ENCODE measurements around the gene MINDY4B. TPM values are rescaled to one million over a fixed set of nuclear protein-coding genes. Genes with fewer than 3 reads are reported as not detected.
A peak's percentile ranks its signal among the peaks of the same experiment; 100 is the strongest.

The MINDY4B gene
- polyA plus RNA-seq, 2 of the 4 experiments (the other 2 are of a cell fraction), result not detected

DNA sequence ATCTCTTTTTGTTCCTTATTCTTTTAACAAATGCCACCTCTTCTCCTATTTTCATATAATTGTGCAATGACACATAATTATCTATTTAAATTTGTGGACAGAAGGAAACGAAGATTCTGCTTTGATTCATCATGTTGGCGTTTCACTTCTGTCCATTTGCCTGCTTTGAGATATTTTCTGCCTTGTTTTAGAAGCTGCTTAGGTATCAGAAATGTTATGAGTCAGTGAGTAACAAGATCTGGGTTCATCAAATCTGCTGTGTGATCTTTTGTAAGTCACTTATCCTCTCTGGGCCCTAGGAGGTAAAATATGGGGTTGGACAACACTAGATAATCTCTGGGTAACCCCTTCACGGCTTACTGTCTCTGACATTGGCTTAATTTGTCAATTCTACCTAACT, 7.3 kb upstream of the MINDY4B start:
- DNase-seq (ENCODE audit: low read depth in 1 of 2, low spot score in 1 of 2) (no peak), ATAC-seq (no peak), FAIRE-seq (no peak)
- CTCF ChIA-PET, result interaction anchor here (0.8 kb wide), 1 partner anchor 109 kb away, joined by 3 read pairs; no protein-coding TSS in a partner anchor
- no peak for TF ChIP-seq HEYL (CRISPR knock-in tag; IDR thresholded peaks at IDR 0.05)
- no peak for TF ChIP-seq NR3C1 (IDR thresholded peaks at IDR 0.05)
- TF ChIP-seq NPAS2 (CRISPR knock-in tag; IDR thresholded peaks at IDR 0.05; ENCODE audit: borderline replicate concordance), result no peak
- no peak for TF ChIP-seq KDM5A (IDR thresholded peaks at IDR 0.05)
- TF ChIP-seq, protein P1, sequence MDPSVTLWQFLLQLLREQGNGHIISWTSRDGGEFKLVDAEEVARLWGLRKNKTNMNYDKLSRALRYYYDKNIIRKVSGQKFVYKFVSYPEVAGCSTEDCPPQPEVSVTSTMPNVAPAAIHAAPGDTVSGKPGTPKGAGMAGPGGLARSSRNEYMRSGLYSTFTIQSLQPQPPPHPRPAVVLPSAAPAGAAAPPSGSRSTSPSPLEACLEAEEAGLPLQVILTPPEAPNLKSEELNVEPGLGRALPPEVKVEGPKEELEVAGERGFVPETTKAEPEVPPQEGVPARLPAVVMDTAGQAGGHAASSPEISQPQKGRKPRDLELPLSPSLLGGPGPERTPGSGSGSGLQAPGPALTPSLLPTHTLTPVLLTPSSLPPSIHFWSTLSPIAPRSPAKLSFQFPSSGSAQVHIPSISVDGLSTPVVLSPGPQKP (IDR thresholded peaks at IDR 0.05; ENCODE audit: low read depth, low read length), result no peak
- no peak for TF ChIP-seq TFCP2L1 (CRISPR knock-in tag; IDR thresholded peaks at IDR 0.05)
- no peak for TF ChIP-seq ZNF302 (CRISPR knock-in tag; IDR thresholded peaks at IDR 0.05)
- no peak for TF ChIP-seq EP300 (IDR thresholded peaks at IDR 0.05)
- no peak for TF ChIP-seq GATA3 (IDR thresholded peaks at IDR 0.05; ENCODE audit: borderline replicate concordance)
- no peak for TF ChIP-seq RAD21 (conservative IDR thresholded peaks at IDR 0.05 in 1 of 2, IDR thresholded peaks at IDR 0.05 in 1 of 2)
- TF ChIP-seq MAZ (IDR thresholded peaks at IDR 0.05; ENCODE audit: borderline replicate concordance, low read depth, low read length), result no peak
- TF ChIP-seq SREBF2 (IDR thresholded peaks at IDR 0.05), result no peak
- TF ChIP-seq, protein P2, sequence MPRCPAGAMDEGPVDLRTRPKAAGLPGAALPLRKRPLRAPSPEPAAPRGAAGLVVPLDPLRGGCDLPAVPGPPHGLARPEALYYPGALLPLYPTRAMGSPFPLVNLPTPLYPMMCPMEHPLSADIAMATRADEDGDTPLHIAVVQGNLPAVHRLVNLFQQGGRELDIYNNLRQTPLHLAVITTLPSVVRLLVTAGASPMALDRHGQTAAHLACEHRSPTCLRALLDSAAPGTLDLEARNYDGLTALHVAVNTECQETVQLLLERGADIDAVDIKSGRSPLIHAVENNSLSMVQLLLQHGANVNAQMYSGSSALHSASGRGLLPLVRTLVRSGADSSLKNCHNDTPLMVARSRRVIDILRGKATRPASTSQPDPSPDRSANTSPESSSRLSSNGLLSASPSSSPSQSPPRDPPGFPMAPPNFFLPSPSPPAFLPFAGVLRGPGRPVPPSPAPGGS (IDR thresholded peaks at IDR 0.05), result no peak
- TF ChIP-seq TP53 (CRISPR knock-in tag; IDR thresholded peaks at IDR 0.05), result no peak
- no peak for TF ChIP-seq CHD4 (IDR thresholded peaks at IDR 0.05; ENCODE audit: borderline replicate concordance)
- no peak for TF ChIP-seq ZC3H11A (IDR thresholded peaks at IDR 0.05)
- no peak for TF ChIP-seq ZFP36 (IDR thresholded peaks at IDR 0.05; ENCODE audit: borderline replicate concordance, partially characterized antibody)
- TF ChIP-seq, protein P3, sequence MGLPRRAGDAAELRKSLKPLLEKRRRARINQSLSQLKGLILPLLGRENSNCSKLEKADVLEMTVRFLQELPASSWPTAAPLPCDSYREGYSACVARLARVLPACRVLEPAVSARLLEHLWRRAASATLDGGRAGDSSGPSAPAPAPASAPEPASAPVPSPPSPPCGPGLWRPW (IDR thresholded peaks at IDR 0.05), result no peak
- TF ChIP-seq POLR2A (IDR thresholded peaks at IDR 0.05; ENCODE audit: low read length), result no peak
- Histone ChIP-seq H3K27ac (no peak overlapping the region), H3K4me1 (no peaks in the 10 kb centered on the region), H3K9me3 (peaks cover 4% of the 10 kb centered on the region; the same call in 1 of the 3 replicates), H3K4me2 (no peak overlapping the region), H3K4me3 (no peak overlapping the region)
- 2% methylated on average over 3 of the region's 3 CpGs for WGBS (ENCODE audit: missing lambda C conversion rate)
- POLR2A ChIA-PET, result no interaction called here

DNA sequence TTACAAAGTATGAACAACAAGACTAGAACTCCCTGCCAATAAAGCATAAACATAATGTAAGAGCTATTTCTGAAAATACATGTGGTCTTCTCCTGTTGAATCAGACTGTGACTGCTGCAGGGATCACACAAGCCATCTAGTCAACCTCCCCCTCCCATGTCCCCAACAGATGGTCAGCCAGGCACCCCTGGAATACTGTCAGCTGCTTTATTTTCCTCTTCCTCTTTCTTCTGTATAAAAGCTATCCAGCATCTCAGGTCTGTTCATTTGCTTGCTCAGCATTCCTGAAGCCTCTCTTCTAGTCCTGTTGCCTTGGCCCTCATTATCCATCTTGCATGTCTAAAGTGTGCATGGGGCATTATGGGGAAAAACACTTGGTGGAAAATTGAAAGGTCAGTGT, 6.5 kb upstream of the MINDY4B start:
- ATAC-seq (no peak), DNase-seq (ENCODE audit: low read depth in 1 of 2, low spot score in 1 of 2) (no peak), FAIRE-seq (no peak)
- TF ChIP-seq, protein P4, sequence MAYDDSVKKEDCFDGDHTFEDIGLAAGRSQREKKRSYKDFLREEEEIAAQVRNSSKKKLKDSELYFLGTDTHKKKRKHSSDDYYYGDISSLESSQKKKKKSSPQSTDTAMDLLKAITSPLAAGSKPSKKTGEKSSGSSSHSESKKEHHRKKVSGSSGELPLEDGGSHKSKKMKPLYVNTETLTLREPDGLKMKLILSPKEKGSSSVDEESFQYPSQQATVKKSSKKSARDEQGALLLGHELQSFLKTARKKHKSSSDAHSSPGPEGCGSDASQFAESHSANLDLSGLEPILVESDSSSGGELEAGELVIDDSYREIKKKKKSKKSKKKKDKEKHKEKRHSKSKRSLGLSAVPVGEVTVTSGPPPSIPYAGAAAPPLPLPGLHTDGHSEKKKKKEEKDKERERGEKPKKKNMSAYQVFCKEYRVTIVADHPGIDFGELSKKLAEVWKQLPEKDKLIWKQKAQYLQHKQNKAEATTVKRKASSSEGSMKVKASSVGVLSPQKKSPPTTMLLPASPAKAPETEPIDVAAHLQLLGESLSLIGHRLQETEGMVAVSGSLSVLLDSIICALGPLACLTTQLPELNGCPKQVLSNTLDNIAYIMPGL (CRISPR knock-in tag; IDR thresholded peaks at IDR 0.05; ENCODE audit: borderline replicate concordance), result no peak
- no peak for TF ChIP-seq RNF2 (IDR thresholded peaks at IDR 0.05; ENCODE audit: borderline replicate concordance, low read depth)
- TF ChIP-seq MAFK (IDR thresholded peaks at IDR 0.05; ENCODE audit: partially characterized antibody), result peak; percentile 75
- TF ChIP-seq RFX5 (IDR thresholded peaks at IDR 0.05), result no peak
- TF ChIP-seq, protein P5, sequence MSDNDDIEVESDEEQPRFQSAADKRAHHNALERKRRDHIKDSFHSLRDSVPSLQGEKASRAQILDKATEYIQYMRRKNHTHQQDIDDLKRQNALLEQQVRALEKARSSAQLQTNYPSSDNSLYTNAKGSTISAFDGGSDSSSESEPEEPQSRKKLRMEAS (IDR thresholded peaks at IDR 0.05), result no peak
- no peak for TF ChIP-seq NPAS2 (CRISPR knock-in tag; IDR thresholded peaks at IDR 0.05; ENCODE audit: borderline replicate concordance)
- TF ChIP-seq RCOR1 (IDR thresholded peaks at IDR 0.05; ENCODE audit: low read depth, low read length), result no peak
- TF ChIP-seq EHF (CRISPR knock-in tag; IDR thresholded peaks at IDR 0.05), result no peak
- TF ChIP-seq SREBF2 (IDR thresholded peaks at IDR 0.05), result no peak
- H3K27ac ChIP-seq, result no peak overlapping the region
- H3K9me3 ChIP-seq, result peaks cover 8% of the 10 kb centered on the region; the same call in 1 of the 3 replicates
- CTCF ChIA-PET, result interaction anchor here (0.8 kb wide), 2 partner anchors 14 to 110 kb away, joined by 3 read pairs; no protein-coding TSS in a partner anchor
- POLR2A ChIA-PET, result interaction anchor here (0.5 kb wide), 1 partner anchor 149 kb away, joined by 3 read pairs; the partner anchor contains the start of gene SIAH2
- H3K4me1 ChIP-seq, result no peaks in the 10 kb centered on the region
- no peak overlapping the region for H3K4me2 ChIP-seq
- no peak overlapping the region for H3K4me3 ChIP-seq
